Measurements from ENCODE around the gene ATXN1. TPM values are rescaled to one million over a fixed set of nuclear protein-coding genes. Genes with fewer than 3 reads are reported as not detected.

The ATXN1 gene
- total and polyA plus RNA-seq, 2 of the 13 experiments (the other 11 are each of a cell fraction or from before 2014, with no cell fraction given), result 20.7 to 39.5 TPM

DNA sequence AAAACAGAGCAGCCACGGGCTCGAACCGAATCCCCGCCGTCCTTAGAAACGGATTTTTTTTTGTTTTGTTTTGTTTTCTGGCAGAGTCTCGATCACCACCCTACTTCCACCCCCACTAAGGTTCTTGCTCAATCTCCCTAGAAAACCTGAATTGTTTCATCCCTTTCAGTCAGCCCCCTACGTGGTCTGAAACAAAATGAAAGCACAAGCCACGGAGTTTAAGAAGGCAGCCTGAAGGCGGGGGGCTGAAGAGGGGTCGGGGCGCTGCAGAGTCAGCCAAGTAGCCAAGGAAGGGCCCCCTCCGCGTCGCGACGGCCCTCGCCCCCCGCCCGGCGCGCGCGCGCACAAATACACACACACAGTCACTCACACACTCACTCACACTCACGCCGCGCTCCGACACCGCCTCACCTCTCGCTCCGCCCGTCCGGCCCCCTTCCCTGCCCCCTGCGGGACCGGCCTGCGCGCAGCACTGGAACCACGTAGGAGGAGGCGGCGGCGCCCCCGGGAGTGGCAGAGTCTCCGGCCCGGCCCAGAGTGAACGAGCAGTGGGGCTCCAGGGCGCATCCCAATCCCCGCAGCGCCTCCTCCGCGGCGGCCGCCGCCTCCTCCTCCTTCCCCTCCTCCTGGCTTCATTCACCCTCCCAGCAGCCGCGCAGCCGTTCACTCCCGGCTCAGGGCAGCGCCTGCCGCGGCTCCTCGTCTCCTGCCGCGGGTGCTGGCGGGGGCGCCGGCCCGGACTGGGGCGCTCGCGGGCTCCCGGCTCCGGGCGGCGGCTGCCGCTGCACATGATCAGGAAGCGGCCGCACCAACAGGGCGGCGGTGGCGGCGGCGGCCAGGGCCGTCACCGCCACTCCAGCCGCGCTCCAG, 1.4 kb downstream of the ATXN1 start (continued):
- TF ChIP-seq, protein P1, sequence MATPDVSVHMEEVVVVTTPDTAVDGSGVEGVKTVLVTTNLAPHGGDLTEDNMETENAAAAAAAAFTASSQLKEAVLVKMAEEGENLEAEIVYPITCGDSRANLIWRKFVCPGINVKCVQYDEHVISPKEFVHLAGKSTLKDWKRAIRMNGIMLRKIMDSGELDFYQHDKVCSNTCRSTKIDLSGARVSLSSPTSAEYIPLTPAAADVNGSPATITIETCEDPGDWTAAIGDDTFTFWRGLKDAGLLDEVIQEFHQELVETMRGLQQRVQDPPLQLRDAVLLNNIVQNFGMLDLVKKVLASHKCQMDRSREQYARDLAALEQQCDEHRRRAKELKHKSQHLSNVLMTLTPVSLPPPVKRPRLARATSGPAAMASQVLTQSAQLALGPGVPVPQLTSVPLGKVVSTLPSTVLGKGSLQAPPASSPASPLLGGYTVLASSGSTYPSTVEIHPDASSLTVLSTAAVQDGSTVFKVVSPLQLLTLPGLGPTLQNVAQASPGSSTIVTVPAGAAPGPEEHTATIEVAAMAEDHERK (CRISPR knock-in tag; IDR thresholded peaks at IDR 0.05; ENCODE audit: low read depth), result no peak
- TF ChIP-seq SNAI1 (CRISPR knock-in tag; IDR thresholded peaks at IDR 0.05; ENCODE audit: borderline replicate concordance), result peak; percentile 73; the same call in 1 of the 2 replicates
- no peak for TF ChIP-seq THYN1 (CRISPR knock-in tag; IDR thresholded peaks at IDR 0.05; ENCODE audit: borderline replicate concordance, low read depth)
- peak; percentile 64; the same call in 1 of the 2 replicates for TF ChIP-seq ZNF234 (CRISPR knock-in tag; conservative IDR thresholded peaks at IDR 0.05)
- TF ChIP-seq PPARG (CRISPR knock-in tag; conservative IDR thresholded peaks at IDR 0.05), result no peak
- no peak; the same call in 1 of the 2 replicates for TF ChIP-seq DNMT3B (CRISPR knock-in tag; conservative IDR thresholded peaks at IDR 0.05)
- TF ChIP-seq CREM (IDR thresholded peaks at IDR 0.05), result 0 out of 2 replicates have a peak, but pooled peaks have one; percentile 38
- no peak for TF ChIP-seq CREM (CRISPR knock-in tag; IDR thresholded peaks at IDR 0.05)
- no peak; the same call in none of the 2 replicates for TF ChIP-seq HDAC1 (CRISPR knock-in tag; IDR thresholded peaks at IDR 0.05)
- TF ChIP-seq, protein P2, sequence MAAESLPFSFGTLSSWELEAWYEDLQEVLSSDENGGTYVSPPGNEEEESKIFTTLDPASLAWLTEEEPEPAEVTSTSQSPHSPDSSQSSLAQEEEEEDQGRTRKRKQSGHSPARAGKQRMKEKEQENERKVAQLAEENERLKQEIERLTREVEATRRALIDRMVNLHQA (CRISPR knock-in tag; IDR thresholded peaks at IDR 0.05), result no peak
- 0 out of 2 replicates have a peak, but pooled peaks have one; percentile 40 for TF ChIP-seq ZNF879 (CRISPR knock-in tag; IDR thresholded peaks at IDR 0.05)
- TF ChIP-seq, protein P3, sequence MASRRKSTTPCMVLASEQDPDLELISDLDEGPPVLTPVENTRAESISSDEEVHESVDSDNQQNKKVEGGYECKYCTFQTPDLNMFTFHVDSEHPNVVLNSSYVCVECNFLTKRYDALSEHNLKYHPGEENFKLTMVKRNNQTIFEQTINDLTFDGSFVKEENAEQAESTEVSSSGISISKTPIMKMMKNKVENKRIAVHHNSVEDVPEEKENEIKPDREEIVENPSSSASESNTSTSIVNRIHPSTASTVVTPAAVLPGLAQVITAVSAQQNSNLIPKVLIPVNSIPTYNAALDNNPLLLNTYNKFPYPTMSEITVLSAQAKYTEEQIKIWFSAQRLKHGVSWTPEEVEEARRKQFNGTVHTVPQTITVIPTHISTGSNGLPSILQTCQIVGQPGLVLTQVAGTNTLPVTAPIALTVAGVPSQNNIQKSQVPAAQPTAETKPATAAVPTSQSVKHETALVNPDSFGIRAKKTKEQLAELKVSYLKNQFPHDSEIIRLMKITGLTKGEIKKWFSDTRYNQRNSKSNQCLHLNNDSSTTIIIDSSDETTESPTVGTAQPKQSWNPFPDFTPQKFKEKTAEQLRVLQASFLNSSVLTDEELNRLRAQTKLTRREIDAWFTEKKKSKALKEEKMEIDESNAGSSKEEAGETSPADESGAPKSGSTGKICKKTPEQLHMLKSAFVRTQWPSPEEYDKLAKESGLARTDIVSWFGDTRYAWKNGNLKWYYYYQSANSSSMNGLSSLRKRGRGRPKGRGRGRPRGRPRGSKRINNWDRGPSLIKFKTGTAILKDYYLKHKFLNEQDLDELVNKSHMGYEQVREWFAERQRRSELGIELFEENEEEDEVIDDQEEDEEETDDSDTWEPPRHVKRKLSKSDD (CRISPR knock-in tag; IDR thresholded peaks at IDR 0.05; ENCODE audit: low read depth), result no peak
- no peak for TF ChIP-seq ZNF652 (CRISPR knock-in tag; IDR thresholded peaks at IDR 0.05; ENCODE audit: borderline replicate concordance, low read depth)
- TF ChIP-seq FOSL1 (CRISPR knock-in tag; IDR thresholded peaks at IDR 0.05; ENCODE audit: borderline replicate concordance), result no peak
- TF ChIP-seq AHR (CRISPR knock-in tag; IDR thresholded peaks at IDR 0.05), result peak; percentile 94
- TF ChIP-seq ZKSCAN5 (CRISPR knock-in tag; IDR thresholded peaks at IDR 0.05), result no peak
- TF ChIP-seq NFKBIZ (CRISPR knock-in tag; IDR thresholded peaks at IDR 0.05), result peak; percentile 51; the same call in 1 of the 2 replicates
- 0 out of 2 replicates have a peak, but pooled peaks have one; percentile 54 for TF ChIP-seq HOXA9 (CRISPR knock-in tag; IDR thresholded peaks at IDR 0.05; ENCODE audit: borderline replicate concordance)
- TF ChIP-seq ZNF317 (CRISPR knock-in tag; IDR thresholded peaks at IDR 0.05), result peak; percentile 77
- TF ChIP-seq, protein P4, sequence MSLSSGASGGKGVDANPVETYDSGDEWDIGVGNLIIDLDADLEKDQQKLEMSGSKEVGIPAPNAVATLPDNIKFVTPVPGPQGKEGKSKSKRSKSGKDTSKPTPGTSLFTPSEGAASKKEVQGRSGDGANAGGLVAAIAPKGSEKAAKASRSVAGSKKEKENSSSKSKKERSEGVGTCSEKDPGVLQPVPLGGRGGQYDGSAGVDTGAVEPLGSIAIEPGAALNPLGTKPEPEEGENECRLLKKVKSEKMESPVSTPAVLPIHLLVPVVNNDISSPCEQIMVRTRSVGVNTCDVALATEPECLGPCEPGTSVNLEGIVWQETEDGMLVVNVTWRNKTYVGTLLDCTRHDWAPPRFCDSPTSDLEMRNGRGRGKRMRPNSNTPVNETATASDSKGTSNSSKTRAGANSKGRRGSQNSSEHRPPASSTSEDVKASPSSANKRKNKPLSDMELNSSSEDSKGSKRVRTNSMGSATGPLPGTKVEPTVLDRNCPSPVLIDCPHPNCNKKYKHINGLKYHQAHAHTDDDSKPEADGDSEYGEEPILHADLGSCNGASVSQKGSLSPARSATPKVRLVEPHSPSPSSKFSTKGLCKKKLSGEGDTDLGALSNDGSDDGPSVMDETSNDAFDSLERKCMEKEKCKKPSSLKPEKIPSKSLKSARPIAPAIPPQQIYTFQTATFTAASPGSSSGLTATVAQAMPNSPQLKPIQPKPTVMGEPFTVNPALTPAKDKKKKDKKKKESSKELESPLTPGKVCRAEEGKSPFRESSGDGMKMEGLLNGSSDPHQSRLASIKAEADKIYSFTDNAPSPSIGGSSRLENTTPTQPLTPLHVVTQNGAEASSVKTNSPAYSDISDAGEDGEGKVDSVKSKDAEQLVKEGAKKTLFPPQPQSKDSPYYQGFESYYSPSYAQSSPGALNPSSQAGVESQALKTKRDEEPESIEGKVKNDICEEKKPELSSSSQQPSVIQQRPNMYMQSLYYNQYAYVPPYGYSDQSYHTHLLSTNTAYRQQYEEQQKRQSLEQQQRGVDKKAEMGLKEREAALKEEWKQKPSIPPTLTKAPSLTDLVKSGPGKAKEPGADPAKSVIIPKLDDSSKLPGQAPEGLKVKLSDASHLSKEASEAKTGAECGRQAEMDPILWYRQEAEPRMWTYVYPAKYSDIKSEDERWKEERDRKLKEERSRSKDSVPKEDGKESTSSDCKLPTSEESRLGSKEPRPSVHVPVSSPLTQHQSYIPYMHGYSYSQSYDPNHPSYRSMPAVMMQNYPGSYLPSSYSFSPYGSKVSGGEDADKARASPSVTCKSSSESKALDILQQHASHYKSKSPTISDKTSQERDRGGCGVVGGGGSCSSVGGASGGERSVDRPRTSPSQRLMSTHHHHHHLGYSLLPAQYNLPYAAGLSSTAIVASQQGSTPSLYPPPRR (CRISPR knock-in tag; IDR thresholded peaks at IDR 0.05; ENCODE audit: borderline replicate concordance), result peak; percentile 71
